Parathyroid adenoma (tissue), 2 donors: ENCODE results near the gene CYP24A1.
A peak's percentile ranks its signal among the peaks of the same experiment; 100 is the strongest.

Experiments used
- H2AFZ ChIP-seq: fragments of 300-600 bp; sonication (generic); one replicate; pipeline ENCODE4 v1.7.0; 2017; ENCODE audit warnings: antibody characterized with exemption, mild to moderate bottlenecking
- H3K27ac ChIP-seq: fragments of 300-600 bp; sonication (generic); one replicate; pipeline ENCODE4 v1.7.0; 2017
- H3K27me3 ChIP-seq: fragments of 300-600 bp; sonication (generic); one replicate; pipeline ENCODE4 v1.7.0; 2017; ENCODE audit warnings: low read length; ENCODE audit not compliant: control insufficient read depth, insufficient read depth
- H3K36me3 ChIP-seq: fragments of 300-600 bp; sonication (generic); one replicate; pipeline ENCODE4 v1.7.0; 2017; ENCODE audit warnings: low read length; ENCODE audit not compliant: control insufficient read depth, insufficient read depth
- H3K4me1 ChIP-seq: fragments of 300-600 bp; sonication (generic); one replicate; pipeline ENCODE4 v1.7.0; 2017; ENCODE audit warnings: control low read depth
- H3K4me2 ChIP-seq: fragments of 300-600 bp; sonication (generic); one replicate; pipeline ENCODE4 v1.7.0; 2017; ENCODE audit warnings: low read length
- H3K4me3 ChIP-seq: fragments of 300-600 bp; sonication (generic); one replicate; pipeline ENCODE4 v1.7.0; 2017; ENCODE audit warnings: low read depth, low read length
- H3K79me2 ChIP-seq: fragments of 300-600 bp; sonication (generic); one replicate; pipeline ENCODE4 v1.7.0; 2017; ENCODE audit warnings: control low read depth
- H3K9ac ChIP-seq: fragments of 300-600 bp; sonication (generic); one replicate; pipeline ENCODE4 v1.7.0; 2017; ENCODE audit warnings: mild to moderate bottlenecking
- H3K9me3 ChIP-seq: fragments of 300-600 bp; sonication (generic); one replicate; pipeline ENCODE4 v1.7.0; 2017; ENCODE audit warnings: low read length; ENCODE audit not compliant: control insufficient read depth
- CTCF ChIP-seq: fragments of 300-600 bp; sonication (generic); IDR thresholded peaks from one replicate; pipeline ENCODE4 v1.7.0; 2017; ENCODE audit warnings: antibody characterized with exemption, mild to moderate bottlenecking
- donor health status: primary hyperparathyroidism.

Gene CYP24A1

GRCh38 chr20:54204063-54204462 is 30.3 kb upstream of the CYP24A1 start:
- no peak overlapping the region for H3K9ac ChIP-seq
- no peaks in the 10 kb centered on the region for H3K9me3 ChIP-seq
- H3K4me2 ChIP-seq: no peak overlapping the region
- H2AFZ ChIP-seq: no peak overlapping the region
- H3K4me3 ChIP-seq: no peak overlapping the region
- no peak for TF ChIP-seq CTCF
- no peaks in the 10 kb centered on the region for H3K36me3 ChIP-seq
- peaks cover 16% of the 10 kb centered on the region for H3K4me1 ChIP-seq
- peaks cover 10% of the 10 kb centered on the region for H3K79me2 ChIP-seq
- no peaks in the 10 kb centered on the region for H3K27me3 ChIP-seq
- no peak overlapping the region for H3K27ac ChIP-seq

GRCh38 chr20:54203281-54203680 is 29.5 kb upstream of the CYP24A1 start:
- H3K36me3 ChIP-seq: no peaks in the 10 kb centered on the region
- no peak overlapping the region for H3K4me3 ChIP-seq
- TF ChIP-seq CTCF: no peak
- no peak overlapping the region for H3K4me2 ChIP-seq
- H3K9ac ChIP-seq: no peak overlapping the region
- H3K27me3 ChIP-seq: no peaks in the 10 kb centered on the region
- H3K9me3 ChIP-seq: no peaks in the 10 kb centered on the region
- peaks cover 14% of the 10 kb centered on the region for H3K4me1 ChIP-seq
- no peak overlapping the region for H2AFZ ChIP-seq
- no peak overlapping the region for H3K27ac ChIP-seq
- H3K79me2 ChIP-seq: peaks cover 2% of the 10 kb centered on the region

GRCh38 chr20:54201268-54201846 is 27.6 kb upstream of the CYP24A1 start:
- no peaks in the 10 kb centered on the region for H3K9me3 ChIP-seq
- H3K9ac ChIP-seq: no peak overlapping the region
- no peaks in the 10 kb centered on the region for H3K27me3 ChIP-seq
- no peak for TF ChIP-seq CTCF
- H3K27ac ChIP-seq: peak overlapping the region; percentile 86
- no peaks in the 10 kb centered on the region for H3K36me3 ChIP-seq
- H3K4me1 ChIP-seq: peaks cover 14% of the 10 kb centered on the region
- H2AFZ ChIP-seq: peak overlapping the region; percentile 78
- H3K4me3 ChIP-seq: no peak overlapping the region
- no peaks in the 10 kb centered on the region for H3K79me2 ChIP-seq
- no peak overlapping the region for H3K4me2 ChIP-seq

- no peak for TF ChIP-seq CTCF
- no peaks in the 10 kb centered on the region for H3K27me3 ChIP-seq
- peak overlapping the region; percentile 86 for H3K27ac ChIP-seq
- no peaks in the 10 kb centered on the region for H3K36me3 ChIP-seq
- H2AFZ ChIP-seq: peak overlapping the region; percentile 78
- no peak overlapping the region for H3K4me3 ChIP-seq
- no peak overlapping the region for H3K4me2 ChIP-seq
- no peaks in the 10 kb centered on the region for H3K9me3 ChIP-seq
- H3K79me2 ChIP-seq: no peaks in the 10 kb centered on the region
- H3K9ac ChIP-seq: no peak overlapping the region
- H3K4me1 ChIP-seq: peaks cover 14% of the 10 kb centered on the region
Observed at GRCh38 chr20:54200487-54201267, 26.9 kb upstream of the CYP24A1 start.
